ENCODE measurements around the gene HOXA6.

GRCh38 chr7:27151931-27152815, 4.6 kb upstream of the HOXA6 start, which contains the start of gene HOXA3:
- TF ChIP-seq CTCF (IDR thresholded peaks at IDR 0.05), result no peak
- TF ChIP-seq POLR2A (IDR thresholded peaks at IDR 0.05), result no peak

All from lower leg skin (tissue), 3 donors.